OCI-LY3 (cell line): Measurements from ENCODE around the gene PAXIP1.

ENCODE experiments used
- CTCF ChIP-seq: fragments of 200-600, 300-600 bp; sonication (generic); IDR thresholded peaks from 2 replicates; pipeline ENCODE4 v1.5.1; 2014; ENCODE audit warnings: antibody characterized with exemption, low read length, low read depth
- EZH2phosphoT487 ChIP-seq: fragments of 200-600 bp; shearing (Covaris generic); IDR thresholded peaks from 2 replicates; pipeline ENCODE4 v1.6.1; 2018; ENCODE audit warnings: antibody characterized with exemption, mixed run types, low read depth

- no peak for TF ChIP-seq CTCF
- no peak for TF ChIP-seq EZH2phosphoT487
These were observed 65.1 kb downstream of the PAXIP1 start for GRCh38 chr7:154937837-154938236.
